Measurements from ENCODE around the gene CCDC6.
"Not testable (repeated sequence)": the region's sequence is repeated elsewhere in the genome, so short reads cannot be mapped to it uniquely, and the experiment has no call there.

CCDC6 gene

DNA sequence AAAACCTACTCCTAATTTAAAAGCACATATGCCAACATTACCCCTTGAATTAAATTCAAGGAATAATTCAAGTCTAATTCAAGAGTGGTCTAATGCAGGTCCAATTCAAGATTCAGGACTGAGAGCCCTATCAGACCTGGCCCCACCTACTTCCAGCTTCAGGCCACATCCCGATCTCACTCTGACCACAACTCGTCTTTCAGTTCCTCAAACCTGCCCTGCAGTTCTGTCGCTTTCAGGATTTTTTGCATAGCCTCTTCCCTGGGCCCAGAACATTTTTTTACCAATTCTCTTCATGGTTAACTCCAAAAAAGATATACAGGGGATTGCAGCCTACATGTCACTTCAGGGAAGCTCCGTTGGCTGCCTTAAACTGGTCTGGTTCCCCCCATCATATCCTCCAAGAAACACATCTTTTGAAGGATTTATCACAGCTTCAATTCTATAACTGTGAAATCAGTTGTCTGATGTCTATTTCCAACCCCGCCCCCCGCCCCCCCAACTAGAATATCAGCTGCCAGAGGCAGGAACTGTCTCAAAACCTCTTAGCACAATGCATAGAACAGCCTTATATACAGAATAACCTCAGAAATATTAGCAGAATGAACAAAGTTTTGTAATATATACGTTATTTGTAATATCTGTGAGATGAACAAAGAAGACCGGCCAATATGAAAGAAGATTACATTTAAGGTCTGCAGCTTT lies 20.8 kb downstream of the CCDC6 start:
- peak overlapping the region; percentile 76 for H3K4me2 ChIP-seq
- peaks cover 53% of the 10 kb centered on the region for H3K4me1 ChIP-seq (ENCODE audit: low read depth, poor library complexity, severe bottlenecking)
- peaks cover 12% of the 10 kb centered on the region for H4K20me1 ChIP-seq (ENCODE audit: insufficient read depth)
- H3K27ac ChIP-seq, result no peak overlapping the region
- no peaks in the 10 kb centered on the region for H3K36me3 ChIP-seq (ENCODE audit: insufficient read depth)
- no peak overlapping the region for H2AFZ ChIP-seq (ENCODE audit: low read depth)
- H3K27me3 ChIP-seq (ENCODE audit: insufficient read depth, low read depth), result no peaks in the 10 kb centered on the region
- H3K9ac ChIP-seq, result no peak overlapping the region
- TF ChIP-seq, protein P1, sequence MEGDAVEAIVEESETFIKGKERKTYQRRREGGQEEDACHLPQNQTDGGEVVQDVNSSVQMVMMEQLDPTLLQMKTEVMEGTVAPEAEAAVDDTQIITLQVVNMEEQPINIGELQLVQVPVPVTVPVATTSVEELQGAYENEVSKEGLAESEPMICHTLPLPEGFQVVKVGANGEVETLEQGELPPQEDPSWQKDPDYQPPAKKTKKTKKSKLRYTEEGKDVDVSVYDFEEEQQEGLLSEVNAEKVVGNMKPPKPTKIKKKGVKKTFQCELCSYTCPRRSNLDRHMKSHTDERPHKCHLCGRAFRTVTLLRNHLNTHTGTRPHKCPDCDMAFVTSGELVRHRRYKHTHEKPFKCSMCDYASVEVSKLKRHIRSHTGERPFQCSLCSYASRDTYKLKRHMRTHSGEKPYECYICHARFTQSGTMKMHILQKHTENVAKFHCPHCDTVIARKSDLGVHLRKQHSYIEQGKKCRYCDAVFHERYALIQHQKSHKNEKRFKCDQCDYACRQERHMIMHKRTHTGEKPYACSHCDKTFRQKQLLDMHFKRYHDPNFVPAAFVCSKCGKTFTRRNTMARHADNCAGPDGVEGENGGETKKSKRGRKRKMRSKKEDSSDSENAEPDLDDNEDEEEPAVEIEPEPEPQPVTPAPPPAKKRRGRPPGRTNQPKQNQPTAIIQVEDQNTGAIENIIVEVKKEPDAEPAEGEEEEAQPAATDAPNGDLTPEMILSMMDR (conservative IDR thresholded peaks at IDR 0.05; ENCODE audit: low read depth, low read length), result no peak
- no peak overlapping the region for H3K4me3 ChIP-seq (IDR thresholded peaks at IDR 0.05; ENCODE audit: insufficient read depth, low read depth, low read length)
- peaks cover 29% of the 10 kb centered on the region; the same call in 1 of the 2 replicates for H3K79me2 ChIP-seq (ENCODE audit: insufficient read depth, low read depth)

DNA sequence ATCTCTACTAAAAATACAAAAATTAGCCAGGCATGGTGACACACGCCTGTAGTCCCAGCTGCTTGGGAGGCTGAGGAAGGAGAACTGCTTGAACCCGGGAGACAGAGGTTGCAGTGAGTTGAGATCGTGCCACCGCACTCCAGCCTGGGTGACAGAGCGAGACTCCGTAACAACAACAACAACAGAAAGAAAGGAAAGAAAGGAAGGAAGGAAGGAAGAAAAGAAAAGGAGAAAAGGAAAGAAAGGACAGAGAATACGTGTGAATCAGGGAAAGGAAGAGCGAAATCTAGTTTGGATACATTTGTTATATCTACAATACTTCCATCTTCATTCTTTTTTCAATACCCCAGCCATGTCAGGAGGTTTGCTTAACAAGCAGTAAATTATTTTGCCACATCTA lies 21.5 kb downstream of the CCDC6 start:
- H3K9ac ChIP-seq; H3K36me3 ChIP-seq (ENCODE audit: insufficient read depth); H3K27me3 ChIP-seq (ENCODE audit: insufficient read depth, low read depth); H2AFZ ChIP-seq (ENCODE audit: low read depth); H3K27ac ChIP-seq; H3K4me3 ChIP-seq (IDR thresholded peaks at IDR 0.05; ENCODE audit: insufficient read depth, low read depth, low read length): not testable (repeated sequence)
- Histone ChIP-seq H3K4me1 (ENCODE audit: low read depth, poor library complexity, severe bottlenecking) (peaks cover 60% of the 10 kb centered on the region), H4K20me1 (ENCODE audit: insufficient read depth) (peaks cover 12% of the 10 kb centered on the region), H3K4me2 (peak overlapping the region; percentile 76), H3K79me2 (ENCODE audit: insufficient read depth, low read depth) (peaks cover 29% of the 10 kb centered on the region; the same call in 1 of the 2 replicates)

DNA sequence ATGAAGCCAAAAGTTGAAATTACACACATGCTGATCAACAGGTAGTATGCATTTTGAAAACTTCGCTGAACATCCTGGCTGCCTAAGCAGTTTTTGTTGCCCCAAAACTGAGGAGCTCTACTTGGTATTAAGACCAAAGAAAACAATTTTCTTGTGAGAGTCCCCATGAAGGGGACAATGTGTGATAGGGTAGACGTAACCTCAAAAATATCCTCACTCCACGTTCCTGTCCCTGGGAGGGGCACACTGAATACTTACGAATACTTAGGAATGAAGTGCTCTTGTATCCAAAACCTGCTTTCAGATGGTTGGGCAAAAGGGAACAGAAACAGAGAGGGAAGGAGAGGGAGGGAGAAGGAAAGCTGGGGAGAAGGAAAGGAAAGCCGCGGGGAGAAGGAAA lies 24.7 kb downstream of the CCDC6 start:
- Histone ChIP-seq H2AFZ (ENCODE audit: low read depth) (no peak overlapping the region), H3K4me1 (ENCODE audit: low read depth, poor library complexity, severe bottlenecking) (peaks cover 62% of the 10 kb centered on the region), H3K9ac (no peak overlapping the region), H3K4me2 (no peak overlapping the region), H3K79me2 (ENCODE audit: insufficient read depth, low read depth) (peaks cover 30% of the 10 kb centered on the region; the same call in 1 of the 2 replicates), H3K27ac (no peak overlapping the region), H3K27me3 (ENCODE audit: insufficient read depth, low read depth) (no peaks in the 10 kb centered on the region), H3K36me3 (ENCODE audit: insufficient read depth) (no peaks in the 10 kb centered on the region), H4K20me1 (ENCODE audit: insufficient read depth) (peaks cover 6% of the 10 kb centered on the region; the same call in 1 of the 2 replicates), H3K4me3 (IDR thresholded peaks at IDR 0.05; ENCODE audit: insufficient read depth, low read depth, low read length) (no peak overlapping the region)
- TF ChIP-seq, protein P1 (conservative IDR thresholded peaks at IDR 0.05; ENCODE audit: low read depth, low read length), result no peak

DNA sequence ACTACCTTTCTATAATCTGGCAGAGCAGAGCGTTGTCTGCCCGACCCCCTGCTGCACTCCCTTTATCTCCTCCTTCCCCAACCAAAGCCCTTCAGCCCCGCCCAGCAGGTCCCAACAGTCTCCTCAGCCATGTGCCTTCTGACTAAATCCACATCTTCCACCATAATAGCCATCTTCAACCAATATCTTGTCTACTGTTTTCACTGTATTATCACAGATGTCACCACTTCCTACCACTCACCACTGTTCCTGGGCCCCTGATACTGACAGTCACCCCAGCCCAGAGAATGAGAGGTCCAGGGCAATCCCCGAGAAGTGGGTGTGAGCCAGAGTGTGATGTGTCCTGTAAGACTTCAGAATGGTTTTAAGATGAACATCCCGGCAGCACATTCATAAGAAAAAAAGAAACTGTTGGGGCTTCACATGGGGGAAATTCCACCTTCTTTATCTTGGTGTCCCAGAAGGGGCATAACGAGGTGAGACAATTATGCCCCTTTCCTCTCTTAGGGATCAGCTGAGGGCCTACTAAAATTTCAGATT lies 25.3 kb downstream of the CCDC6 start:
- peaks cover 30% of the 10 kb centered on the region; the same call in 1 of the 2 replicates for H3K79me2 ChIP-seq (ENCODE audit: insufficient read depth, low read depth)
- no peak overlapping the region for H3K27ac ChIP-seq
- no peaks in the 10 kb centered on the region for H3K27me3 ChIP-seq (ENCODE audit: insufficient read depth, low read depth)
- no peak overlapping the region for H3K4me2 ChIP-seq
- H3K36me3 ChIP-seq (ENCODE audit: insufficient read depth), result no peaks in the 10 kb centered on the region
- H2AFZ ChIP-seq (ENCODE audit: low read depth), result no peak overlapping the region
- peaks cover 56% of the 10 kb centered on the region for H3K4me1 ChIP-seq (ENCODE audit: low read depth, poor library complexity, severe bottlenecking)
- no peak overlapping the region for H3K9ac ChIP-seq
- H4K20me1 ChIP-seq (ENCODE audit: insufficient read depth), result peaks cover under 1% of the 10 kb centered on the region; the same call in 1 of the 2 replicates
- no peak overlapping the region for H3K4me3 ChIP-seq (IDR thresholded peaks at IDR 0.05; ENCODE audit: insufficient read depth, low read depth, low read length)
- TF ChIP-seq, protein P1 (conservative IDR thresholded peaks at IDR 0.05; ENCODE audit: low read depth, low read length), result no peak

Data from KMS-11 (cell line).